T-helper 9 cell (primary cell): ENCODE data around the gene SDC3.

Source experiments
- DNase-seq: peaks from one replicate; pipeline ENCODE4 v3.0.0-alpha.2; 2020

Gene SDC3

GRCh38 chr1:30846587-30846986, 62.0 kb downstream of the SDC3 start:
- no peak for DNase-seq

- no peak for DNase-seq
Observed at GRCh38 chr1:30845904-30846290, 62.7 kb downstream of the SDC3 start.

GRCh38 chr1:30845237-30845903, 63.2 kb downstream of the SDC3 start:
- DNase-seq, result no peak

GRCh38 chr1:30844631-30845030, 63.9 kb downstream of the SDC3 start:
- DNase-seq, result no peak

- DNase-seq, result no peak
Observed at GRCh38 chr1:30842697-30843354, 65.7 kb downstream of the SDC3 start.

- DNase-seq, result no peak
Observed at GRCh38 chr1:30840904-30841598, 67.5 kb downstream of the SDC3 start.

- DNase-seq, result no peak
Observed at GRCh38 chr1:30839827-30840359, 68.7 kb downstream of the SDC3 start.

GRCh38 chr1:30838996-30839395, 69.6 kb downstream of the SDC3 start:
- DNase-seq, result no peak

GRCh38 chr1:30837653-30838052, 70.9 kb downstream of the SDC3 start:
- DNase-seq, result no peak

GRCh38 chr1:30834253-30834652, 74.3 kb downstream of the SDC3 start:
- DNase-seq, result no peak

GRCh38 chr1:30830537-30830936, 78.0 kb downstream of the SDC3 start:
- DNase-seq, result no peak

- no peak for DNase-seq
Observed at GRCh38 chr1:30829889-30830288, 78.7 kb downstream of the SDC3 start.

GRCh38 chr1:30824736-30825429, 83.7 kb downstream of the SDC3 start:
- DNase-seq, result no peak

- DNase-seq, result peak; percentile 37
Observed at GRCh38 chr1:30823969-30824735, 84.4 kb downstream of the SDC3 start.

GRCh38 chr1:30823627-30823968, 85.0 kb downstream of the SDC3 start:
- no peak for DNase-seq

GRCh38 chr1:30822966-30823581, 85.5 kb downstream of the SDC3 start:
- no peak for DNase-seq

GRCh38 chr1:30822006-30822405, 86.6 kb downstream of the SDC3 start:
- no peak for DNase-seq

GRCh38 chr1:30820299-30820698, 88.3 kb downstream of the SDC3 start:
- no peak for DNase-seq
